ENCODE data around the gene LRMDA. TPM values are rescaled to one million over a fixed set of nuclear protein-coding genes. Genes with fewer than 3 reads are reported as not detected.

The LRMDA gene
- total and polyA plus RNA-seq, 7 donors: 2.8 to 22.2 (median 9.0) TPM

DNA sequence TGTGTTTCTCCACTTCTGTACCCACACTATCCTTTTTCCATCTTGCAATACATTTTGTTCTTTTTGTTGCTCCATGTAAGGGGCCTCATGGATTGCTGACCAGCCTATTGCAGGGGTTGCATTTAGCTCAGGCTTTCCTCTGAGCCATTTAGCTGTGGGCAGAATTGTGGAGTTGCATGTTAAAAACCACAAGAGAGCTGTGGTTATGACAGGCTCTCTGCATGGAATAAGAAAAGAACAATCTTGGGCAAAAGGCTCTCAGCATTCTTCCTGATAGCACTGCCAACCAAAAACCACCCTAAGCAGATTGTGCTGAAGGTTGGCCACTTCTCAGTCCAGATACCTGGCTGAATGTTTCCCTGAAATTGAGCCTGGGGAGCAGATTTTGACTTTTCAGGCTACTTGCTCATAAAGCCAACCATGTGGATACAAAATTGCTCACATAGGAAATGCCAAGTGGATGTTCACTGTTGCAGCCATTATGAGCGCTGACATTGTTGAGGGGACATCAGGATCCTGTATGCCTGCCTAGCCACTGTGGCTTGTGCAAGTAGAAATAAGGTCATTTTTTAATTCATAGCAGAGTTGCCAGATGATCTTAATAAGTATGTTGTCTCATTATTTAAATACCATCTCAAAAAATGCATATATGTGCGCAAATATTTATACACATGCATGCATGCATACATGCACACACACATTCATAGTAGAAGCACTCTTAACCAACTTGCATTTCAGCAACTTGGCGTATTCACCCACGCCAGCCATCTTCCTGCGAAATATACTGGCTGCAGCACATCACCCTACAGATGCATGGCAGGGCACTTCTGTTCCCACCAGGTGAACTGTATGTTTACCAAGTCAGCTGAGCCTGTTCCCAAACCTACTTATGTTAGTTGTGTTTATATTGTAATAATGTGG is 695.4 kb downstream of the LRMDA start:
- no peak for DNase-seq
- Histone ChIP-seq H3K27ac (no peak overlapping the region), H3K4me1 (no peaks in the 10 kb centered on the region), H3K4me3 (no peak overlapping the region), H3K9me3 (no peaks in the 10 kb centered on the region), H3K36me3 (no peaks in the 10 kb centered on the region), H3K27me3 (no peaks in the 10 kb centered on the region)
- 52 to 85% methylated on average over 5 of the region's 5 CpGs for WGBS, 2 donors
- no peak for TF ChIP-seq POLR2A (IDR thresholded peaks at IDR 0.05)
- TF ChIP-seq, protein P1, sequence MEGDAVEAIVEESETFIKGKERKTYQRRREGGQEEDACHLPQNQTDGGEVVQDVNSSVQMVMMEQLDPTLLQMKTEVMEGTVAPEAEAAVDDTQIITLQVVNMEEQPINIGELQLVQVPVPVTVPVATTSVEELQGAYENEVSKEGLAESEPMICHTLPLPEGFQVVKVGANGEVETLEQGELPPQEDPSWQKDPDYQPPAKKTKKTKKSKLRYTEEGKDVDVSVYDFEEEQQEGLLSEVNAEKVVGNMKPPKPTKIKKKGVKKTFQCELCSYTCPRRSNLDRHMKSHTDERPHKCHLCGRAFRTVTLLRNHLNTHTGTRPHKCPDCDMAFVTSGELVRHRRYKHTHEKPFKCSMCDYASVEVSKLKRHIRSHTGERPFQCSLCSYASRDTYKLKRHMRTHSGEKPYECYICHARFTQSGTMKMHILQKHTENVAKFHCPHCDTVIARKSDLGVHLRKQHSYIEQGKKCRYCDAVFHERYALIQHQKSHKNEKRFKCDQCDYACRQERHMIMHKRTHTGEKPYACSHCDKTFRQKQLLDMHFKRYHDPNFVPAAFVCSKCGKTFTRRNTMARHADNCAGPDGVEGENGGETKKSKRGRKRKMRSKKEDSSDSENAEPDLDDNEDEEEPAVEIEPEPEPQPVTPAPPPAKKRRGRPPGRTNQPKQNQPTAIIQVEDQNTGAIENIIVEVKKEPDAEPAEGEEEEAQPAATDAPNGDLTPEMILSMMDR (IDR thresholded peaks at IDR 0.05): no peak
- no peak for TF ChIP-seq POLR2AphosphoS5 (IDR thresholded peaks at IDR 0.05)
- TF ChIP-seq EP300 (IDR thresholded peaks at IDR 0.05): no peak
- intact Hi-C loops (cut with DNase I): no loop called here

DNA sequence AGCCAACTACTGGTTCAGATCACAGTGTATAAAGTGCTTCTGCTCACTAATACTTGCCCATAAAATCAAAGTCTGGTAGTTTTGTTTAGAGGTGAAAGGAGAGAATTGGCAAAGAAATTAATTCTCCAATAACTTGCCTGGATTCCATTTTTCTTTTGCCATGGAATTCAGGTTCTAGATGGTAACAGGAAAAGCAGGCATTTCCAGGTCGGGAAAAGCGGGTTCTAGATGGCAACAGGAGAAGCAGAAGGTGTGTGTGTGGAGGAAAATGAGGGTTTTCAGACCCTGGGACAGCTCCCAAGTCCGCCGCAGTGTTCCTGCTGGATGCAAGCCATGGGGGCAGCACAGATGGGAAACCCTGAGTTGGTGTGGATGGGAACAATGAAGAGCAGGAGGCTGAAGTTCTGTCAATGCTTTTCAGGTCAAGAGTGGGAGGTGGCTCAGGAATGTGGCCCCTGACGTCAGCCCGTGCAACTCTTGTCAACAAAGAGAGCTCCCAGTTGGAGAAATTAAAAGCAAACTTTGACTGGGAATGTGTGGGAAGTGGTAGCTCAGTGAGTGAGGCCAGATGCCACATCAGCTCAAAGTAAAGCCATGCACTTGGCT is 696.7 kb downstream of the LRMDA start:
- no peak overlapping the region for H3K27ac ChIP-seq
- intact Hi-C loops (cut with DNase I): no loop called here
- no peak for DNase-seq

DNA sequence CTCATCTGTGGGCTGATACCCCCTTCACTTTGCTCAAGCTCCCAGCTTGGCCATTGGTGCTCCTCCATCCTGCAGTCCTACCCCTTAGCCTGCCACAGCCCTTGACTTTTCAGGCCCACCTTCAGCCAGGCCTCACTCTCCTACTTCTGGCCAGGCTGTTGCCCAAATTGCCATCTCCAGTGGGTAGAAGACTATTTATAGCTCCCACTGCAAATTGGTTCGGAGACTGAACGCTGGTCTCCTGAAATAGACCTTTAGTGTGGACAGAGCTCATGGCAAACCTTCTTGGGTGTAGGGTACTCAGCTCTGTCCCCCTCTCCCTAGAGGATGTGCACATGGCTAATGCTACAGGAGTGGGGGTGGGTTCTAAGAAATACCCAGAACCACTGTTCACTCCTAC is 697.8 kb downstream of the LRMDA start:
- H3K9me3 ChIP-seq: no peaks in the 10 kb centered on the region
- TF ChIP-seq POLR2A (IDR thresholded peaks at IDR 0.05): no peak
- TF ChIP-seq, protein P1 (IDR thresholded peaks at IDR 0.05): no peak
- no peak for TF ChIP-seq EP300 (IDR thresholded peaks at IDR 0.05)
- no peak for TF ChIP-seq POLR2AphosphoS5 (IDR thresholded peaks at IDR 0.05)
- H3K4me3 ChIP-seq: no peak overlapping the region
- no peak overlapping the region for H3K27ac ChIP-seq
- no peaks in the 10 kb centered on the region for H3K36me3 ChIP-seq
- H3K4me1 ChIP-seq: no peaks in the 10 kb centered on the region
- intact Hi-C loops (cut with DNase I): no loop called here
- 95 to 97% methylated on average over 2 of the region's 2 CpGs for WGBS, 2 donors
- DNase-seq: no peak
- no peaks in the 10 kb centered on the region for H3K27me3 ChIP-seq

More for the DNA sequence above, 696.7 kb downstream of the LRMDA start:
- Histone ChIP-seq H3K9me3 (no peaks in the 10 kb centered on the region), H3K4me1 (no peaks in the 10 kb centered on the region), H3K27me3 (no peaks in the 10 kb centered on the region), H3K4me3 (no peak overlapping the region), H3K36me3 (no peaks in the 10 kb centered on the region)
- TF ChIP-seq, protein P1 (IDR thresholded peaks at IDR 0.05): no peak
- TF ChIP-seq POLR2AphosphoS5 (IDR thresholded peaks at IDR 0.05): no peak
- no peak for TF ChIP-seq POLR2A (IDR thresholded peaks at IDR 0.05)
- no peak for TF ChIP-seq EP300 (IDR thresholded peaks at IDR 0.05)
- WGBS, 2 donors: 57 to 76% methylated on average over 6 of the region's 6 CpGs

DNA sequence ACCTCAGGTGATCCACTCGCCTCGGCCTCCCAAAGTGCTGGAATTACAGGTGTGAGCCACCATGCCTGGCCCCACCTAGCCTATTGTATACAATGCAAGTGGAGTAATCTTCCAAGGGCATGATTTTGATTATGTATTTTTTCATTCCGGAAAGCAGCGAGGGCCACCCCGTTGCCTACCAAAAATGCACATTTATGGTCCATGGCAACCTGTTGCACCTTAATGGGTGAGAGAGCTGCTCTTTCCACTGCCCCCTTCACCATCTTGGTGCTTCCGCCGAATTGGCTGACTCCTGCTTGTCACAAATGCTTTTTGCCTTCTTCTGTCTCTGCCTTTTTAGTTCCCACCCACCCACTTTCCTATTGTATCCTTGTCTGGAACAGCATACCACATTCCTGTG is 699.5 kb downstream of the LRMDA start:
- H3K4me1 ChIP-seq: no peaks in the 10 kb centered on the region
- H3K36me3 ChIP-seq: no peaks in the 10 kb centered on the region
- TF ChIP-seq EP300 (IDR thresholded peaks at IDR 0.05) (no peak), POLR2A (IDR thresholded peaks at IDR 0.05) (no peak), POLR2AphosphoS5 (IDR thresholded peaks at IDR 0.05) (no peak)
- TF ChIP-seq, protein P1 (IDR thresholded peaks at IDR 0.05): no peak
- no peaks in the 10 kb centered on the region for H3K27me3 ChIP-seq
- H3K4me3 ChIP-seq: no peak overlapping the region
- DNase-seq: no peak
- H3K27ac ChIP-seq: no peak overlapping the region
- no peaks in the 10 kb centered on the region for H3K9me3 ChIP-seq
- intact Hi-C loops (cut with DNase I): no loop called here
- 85 to 90% methylated on average over 7 of the region's 7 CpGs for WGBS, 2 donors

Data from sigmoid colon (tissue), 7 donors.